ENCODE measurements around the gene SRP72.

GRCh38 chr4:56440983-56441382 is 26.4 kb upstream of the SRP72 start:
- TF ChIP-seq FOXM1 (IDR thresholded peaks at IDR 0.05; ENCODE audit: low read depth): no peak
- no peak for TF ChIP-seq CTCF (IDR thresholded peaks at IDR 0.05)
- TF ChIP-seq TAF1 (IDR thresholded peaks at IDR 0.05; ENCODE audit: borderline replicate concordance, low read depth, low read length): no peak
- no peak for TF ChIP-seq MAX (IDR thresholded peaks at IDR 0.05; ENCODE audit: low read depth)
- no peak for TF ChIP-seq FOXJ3 (CRISPR knock-in tag; IDR thresholded peaks at IDR 0.05)
- no peak for TF ChIP-seq REST (IDR thresholded peaks at IDR 0.05; ENCODE audit: low read depth, low read length)
- no peak for TF ChIP-seq SMC3 (IDR thresholded peaks at IDR 0.05; ENCODE audit: low read depth, low read length)
- TF ChIP-seq ELF1 (IDR thresholded peaks at IDR 0.05): no peak
- no peak for TF ChIP-seq CHD2 (IDR thresholded peaks at IDR 0.05; ENCODE audit: low read length, partially characterized antibody)
